Neural progenitor cell (in vitro differentiated cells): ENCODE data around the gene SEMA4A. TPM values are rescaled to one million over a fixed set of nuclear protein-coding genes. Genes with fewer than 3 reads are reported as not detected.
A peak's percentile ranks its signal among the peaks of the same experiment; 100 is the strongest.

Experiments used
- DNase-seq: peaks from one replicate; pipeline ENCODE4 v3.0.0-alpha.2; 2016; ENCODE audit warnings: low spot score
- H2AFZ ChIP-seq: fragments of 200-600 bp; sonication (generic); replicated peaks from 2 replicates; pipeline ENCODE4 v1.6.1; 2016; ENCODE audit warnings: antibody characterized with exemption
- H3F3A ChIP-seq: fragments of 200-600 bp; sonication (generic); 2 replicates; pipeline ENCODE4 v1.6.1; 2016; ENCODE audit warnings: antibody characterized with exemption, low read depth
- H3K27ac ChIP-seq: fragments of 200-600 bp; sonication (generic); 2 replicates; pipeline ENCODE4 v1.5.1; 2016; ENCODE audit warnings: mild to moderate bottlenecking
- H3K27me3 ChIP-seq: fragments of 200-600 bp; sonication (generic); 2 replicates; pipeline ENCODE4 v1.6.1; 2016; ENCODE audit warnings: mild to moderate bottlenecking, moderate library complexity
- H3K36me3 ChIP-seq: fragments of 200-600 bp; sonication (generic); 2 replicates; pipeline ENCODE4 v1.5.1; 2016
- H3K4me1 ChIP-seq: fragments of 200-600 bp; sonication (generic); 2 replicates; pipeline ENCODE4 v1.6.1; 2016; ENCODE audit warnings: mixed run types
- H3K4me2 ChIP-seq: fragments of 200-600 bp; sonication (generic); 2 replicates; pipeline ENCODE4 v1.6.1; 2016
- H3K4me3 ChIP-seq: fragments of 200-600 bp; sonication (generic); 2 replicates; pipeline ENCODE4 v1.5.1; 2016
- H3K79me2 ChIP-seq: fragments of 200-600 bp; sonication (generic); 2 replicates; pipeline ENCODE4 v1.6.1; 2016; ENCODE audit warnings: low read depth
- H3K9ac ChIP-seq: fragments of 200-600 bp; sonication (generic); 2 replicates; pipeline ENCODE4 v1.6.1; 2016
- H3K9me3 ChIP-seq: fragments of 200-600 bp; sonication (generic); 2 replicates; pipeline ENCODE4 v1.5.1; 2016; ENCODE audit warnings: low read depth
- H4K20me1 ChIP-seq: fragments of 200-600 bp; sonication (generic); 2 replicates; pipeline ENCODE4 v1.6.1; 2016; ENCODE audit warnings: low read depth
- H3K27ac Mint-ChIP-seq: 3 replicates; pipeline ENCODE4 v1.8.0; 2021; ENCODE audit warnings: mixed read lengths
- H3K27me3 Mint-ChIP-seq: 2 replicates; pipeline ENCODE4 v1.8.0; 2022; ENCODE audit warnings: low read depth, mild to moderate bottlenecking, inconsistent platforms, moderate library complexity, mixed read lengths; ENCODE audit not compliant: insufficient read depth
- H3K36me3 Mint-ChIP-seq: 3 replicates; pipeline ENCODE4 v1.8.0; 2021; ENCODE audit warnings: mixed read lengths
- H3K4me1 Mint-ChIP-seq: 3 replicates; pipeline ENCODE4 v1.8.0; 2021; ENCODE audit warnings: mixed read lengths
- H3K4me3 Mint-ChIP-seq: 3 replicates; pipeline ENCODE4 v1.8.0; 2021; ENCODE audit warnings: mild to moderate bottlenecking, moderate library complexity, mixed read lengths
- H3K9me3 Mint-ChIP-seq: 3 replicates; pipeline ENCODE4 v1.8.0; 2020; ENCODE audit warnings: mixed read lengths
- EZH2 ChIP-seq: fragments of 200-600 bp; sonication (generic); IDR thresholded peaks from 2 replicates; pipeline ENCODE4 v1.6.1; 2017; ENCODE audit warnings: antibody characterized with exemption, mild to moderate bottlenecking, moderate library complexity
- EZH2phosphoT487 ChIP-seq: fragments of 200-600 bp; sonication (generic); IDR thresholded peaks from 2 replicates; pipeline ENCODE4 v1.6.1; 2017; ENCODE audit warnings: antibody characterized with exemption
- total RNA-seq: library from RNA; depleted of rRNA; stranded (reverse); fragments of >200 nt; gene quantifications from 2 replicates; pipeline ENCODE4 v1.2.3, GENCODE V29; 2015; ENCODE audit warnings: low replicate concordance
- TF ChIP-seq, protein P1 (sequence below): fragments of 200-600 bp; sonication (generic); IDR thresholded peaks from 2 replicates; pipeline ENCODE4 v1.5.1; 2017; ENCODE audit warnings: antibody characterized with exemption, mild to moderate bottlenecking

SEMA4A gene
- total RNA-seq, 1 donor from 2014 or later, result 0.69 TPM

DNA sequence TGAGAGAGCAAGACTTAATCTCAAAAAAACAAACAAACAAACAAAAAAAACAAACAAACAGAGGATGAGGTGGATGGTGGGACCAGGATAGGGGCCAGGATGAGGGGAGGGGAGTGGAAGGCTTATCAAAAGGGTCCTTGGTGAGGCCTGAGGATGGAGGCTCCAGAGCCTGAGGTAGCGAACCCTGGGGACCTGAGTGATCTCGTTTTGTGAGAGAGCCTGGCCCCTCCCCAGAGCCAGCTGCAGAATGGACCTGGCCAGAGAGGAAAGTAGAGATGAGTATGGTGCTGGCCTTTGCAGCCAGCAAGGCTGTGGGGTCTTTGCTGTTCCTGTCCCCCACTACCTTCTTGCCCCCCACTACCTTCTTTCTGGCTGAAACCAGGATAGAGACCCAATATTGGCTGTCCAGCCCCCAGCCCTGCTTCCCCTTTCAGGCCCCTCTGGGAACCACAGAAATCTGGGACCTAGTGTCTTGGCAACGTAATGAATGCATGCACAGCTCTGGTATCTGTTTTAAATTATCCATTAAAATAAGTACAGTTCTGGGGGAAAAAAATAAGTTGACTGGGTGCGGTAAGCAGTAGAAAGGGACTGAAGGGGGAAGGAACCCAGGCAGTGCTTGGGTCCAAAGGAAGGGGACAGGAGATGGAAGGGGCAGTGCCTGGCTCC lies 40.0 kb upstream of the SEMA4A start:
- Histone ChIP-seq H3K27ac (no peak overlapping the region), H2AFZ (no peak overlapping the region), H3K9ac (no peak overlapping the region), H3K79me2 (peaks cover 15% of the 10 kb centered on the region), H3K4me1 (peaks cover 14% of the 10 kb centered on the region), H3K36me3 (no peaks in the 10 kb centered on the region), H3K4me2 (no peak overlapping the region), H4K20me1 (peaks cover 100% of the 10 kb centered on the region), H3F3A (peaks cover 17% of the 10 kb centered on the region), H3K27me3 (peaks cover 19% of the 10 kb centered on the region), H3K4me3 (no peak overlapping the region), H3K9me3 (no peaks in the 10 kb centered on the region)
- peak; percentile 26 for DNase-seq
- H3K4me3 Mint-ChIP-seq, result peak overlapping the region; percentile 87
- H3K9me3 Mint-ChIP-seq, result no peaks in the 10 kb centered on the region
- peaks cover 45% of the 10 kb centered on the region for H3K4me1 Mint-ChIP-seq
- H3K36me3 Mint-ChIP-seq, result peaks cover 18% of the 10 kb centered on the region
- H3K27me3 Mint-ChIP-seq, result peaks cover 16% of the 10 kb centered on the region
- peak overlapping the region; percentile 89 for H3K27ac Mint-ChIP-seq
- no peak for TF ChIP-seq EZH2

DNA sequence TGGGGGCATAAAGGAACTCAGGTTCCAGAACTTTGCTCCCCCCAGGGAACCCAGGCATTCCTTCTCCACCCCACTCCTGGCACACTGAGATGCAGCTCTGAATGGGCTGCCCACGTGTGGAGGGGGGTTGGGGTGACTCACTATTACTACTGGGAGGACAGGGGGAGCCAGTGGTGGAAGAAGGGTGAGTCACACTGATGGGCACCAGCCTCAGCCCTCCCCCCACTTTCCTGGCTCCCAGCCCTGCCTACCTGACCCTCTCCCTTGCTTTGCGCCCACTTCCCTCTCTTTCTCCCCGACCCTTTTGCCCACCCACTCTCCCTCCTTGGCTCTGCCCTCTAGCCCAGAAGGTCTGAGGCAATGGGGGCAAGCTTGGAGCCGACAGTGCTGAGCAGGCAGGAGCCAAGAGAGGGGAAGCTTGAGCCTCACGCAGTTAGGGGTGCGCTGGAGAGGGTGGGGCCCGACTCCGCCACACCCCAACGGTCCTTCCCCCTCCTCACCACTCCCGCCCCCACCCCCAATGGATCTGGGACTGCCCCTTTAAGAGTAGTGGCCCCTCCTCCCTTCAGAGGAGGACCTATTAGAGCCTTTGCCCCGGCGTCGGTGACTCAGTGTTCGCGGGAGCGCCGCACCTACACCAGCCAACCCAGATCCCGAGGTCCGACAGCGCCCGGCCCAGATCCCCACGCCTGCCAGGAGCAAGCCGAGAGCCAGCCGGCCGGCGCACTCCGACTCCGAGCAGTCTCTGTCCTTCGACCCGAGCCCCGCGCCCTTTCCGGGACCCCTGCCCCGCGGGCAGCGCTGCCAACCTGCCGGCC lies 39.1 kb upstream of the SEMA4A start, which contains the start of gene LMNA:
Gene LMNA (plus strand): TSS at position 611 of the 818 bp plus-strand sequence. CDS start 208 bp downstream, outside the sequence.
- H3K4me2 ChIP-seq, result peak within 1 kb of the TSS; percentile 92

DNA sequence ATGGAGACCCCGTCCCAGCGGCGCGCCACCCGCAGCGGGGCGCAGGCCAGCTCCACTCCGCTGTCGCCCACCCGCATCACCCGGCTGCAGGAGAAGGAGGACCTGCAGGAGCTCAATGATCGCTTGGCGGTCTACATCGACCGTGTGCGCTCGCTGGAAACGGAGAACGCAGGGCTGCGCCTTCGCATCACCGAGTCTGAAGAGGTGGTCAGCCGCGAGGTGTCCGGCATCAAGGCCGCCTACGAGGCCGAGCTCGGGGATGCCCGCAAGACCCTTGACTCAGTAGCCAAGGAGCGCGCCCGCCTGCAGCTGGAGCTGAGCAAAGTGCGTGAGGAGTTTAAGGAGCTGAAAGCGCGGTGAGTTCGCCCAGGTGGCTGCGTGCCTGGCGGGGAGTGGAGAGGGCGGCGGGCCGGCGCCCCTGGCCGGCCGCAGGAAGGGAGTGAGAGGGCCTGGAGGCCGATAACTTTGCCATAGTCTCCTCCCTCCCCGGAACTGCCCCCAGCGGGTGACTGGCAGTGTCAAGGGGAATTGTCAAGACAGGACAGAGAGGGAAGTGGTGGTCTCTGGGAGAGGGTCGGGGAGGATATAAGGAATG lies 38.4 kb upstream of the SEMA4A start:
- Mint-ChIP-seq H3K4me3 (peak overlapping the region; percentile 87), H3K4me1 (peaks cover 44% of the 10 kb centered on the region), H3K9me3 (no peaks in the 10 kb centered on the region), H3K27me3 (peaks cover 12% of the 10 kb centered on the region), H3K36me3 (peaks cover 16% of the 10 kb centered on the region), H3K27ac (no peak overlapping the region)
- Histone ChIP-seq H3F3A (peaks cover 17% of the 10 kb centered on the region), H3K27me3 (peaks cover 19% of the 10 kb centered on the region), H3K9me3 (no peaks in the 10 kb centered on the region), H3K4me1 (peaks cover 14% of the 10 kb centered on the region), H3K4me2 (peak overlapping the region; percentile 92), H3K9ac (no peak overlapping the region), H2AFZ (no peak overlapping the region), H3K4me3 (peak overlapping the region; percentile 59), H3K79me2 (peaks cover 15% of the 10 kb centered on the region), H3K36me3 (no peaks in the 10 kb centered on the region), H3K27ac (no peak overlapping the region), H4K20me1 (peaks cover 100% of the 10 kb centered on the region)
- TF ChIP-seq, protein P1, sequence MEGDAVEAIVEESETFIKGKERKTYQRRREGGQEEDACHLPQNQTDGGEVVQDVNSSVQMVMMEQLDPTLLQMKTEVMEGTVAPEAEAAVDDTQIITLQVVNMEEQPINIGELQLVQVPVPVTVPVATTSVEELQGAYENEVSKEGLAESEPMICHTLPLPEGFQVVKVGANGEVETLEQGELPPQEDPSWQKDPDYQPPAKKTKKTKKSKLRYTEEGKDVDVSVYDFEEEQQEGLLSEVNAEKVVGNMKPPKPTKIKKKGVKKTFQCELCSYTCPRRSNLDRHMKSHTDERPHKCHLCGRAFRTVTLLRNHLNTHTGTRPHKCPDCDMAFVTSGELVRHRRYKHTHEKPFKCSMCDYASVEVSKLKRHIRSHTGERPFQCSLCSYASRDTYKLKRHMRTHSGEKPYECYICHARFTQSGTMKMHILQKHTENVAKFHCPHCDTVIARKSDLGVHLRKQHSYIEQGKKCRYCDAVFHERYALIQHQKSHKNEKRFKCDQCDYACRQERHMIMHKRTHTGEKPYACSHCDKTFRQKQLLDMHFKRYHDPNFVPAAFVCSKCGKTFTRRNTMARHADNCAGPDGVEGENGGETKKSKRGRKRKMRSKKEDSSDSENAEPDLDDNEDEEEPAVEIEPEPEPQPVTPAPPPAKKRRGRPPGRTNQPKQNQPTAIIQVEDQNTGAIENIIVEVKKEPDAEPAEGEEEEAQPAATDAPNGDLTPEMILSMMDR, result no peak
- TF ChIP-seq EZH2, result peak; percentile 57
- TF ChIP-seq EZH2phosphoT487, result peak; percentile 25
- peak; percentile 55 for DNase-seq

More for the DNA sequence above, 39.1 kb upstream of the SEMA4A start, which contains the start of gene LMNA:
- H3K27ac Mint-ChIP-seq, result peak within 1 kb of the TSS; percentile 57
- peak within 1 kb of the TSS; percentile 87 for H3K4me3 Mint-ChIP-seq
- TF ChIP-seq EZH2 (no peak), EZH2phosphoT487 (no peak)
- TF ChIP-seq, protein P1, result no peak
- no peaks in the 10 kb centered on the region for H3K36me3 ChIP-seq
- H3K27ac ChIP-seq, result no peak within 1 kb of the TSS
- no peak within 1 kb of the TSS for H2AFZ ChIP-seq
- peak within 1 kb of the TSS; percentile 59 for H3K4me3 ChIP-seq
- H4K20me1 ChIP-seq, result peaks cover 100% of the 10 kb centered on the region
- H3K9me3 ChIP-seq, result no peaks in the 10 kb centered on the region
- no peak within 1 kb of the TSS for H3K9ac ChIP-seq
- peaks cover 17% of the 10 kb centered on the region for H3F3A ChIP-seq
- H3K79me2 ChIP-seq, result peaks cover 12% of the 10 kb centered on the region
- no peaks in the 10 kb centered on the region for H3K9me3 Mint-ChIP-seq
- peak; percentile 80 for DNase-seq
- peaks cover 14% of the 10 kb centered on the region for H3K4me1 ChIP-seq
- H3K27me3 Mint-ChIP-seq, result peaks cover 14% of the 10 kb centered on the region
- peaks cover 45% of the 10 kb centered on the region for H3K4me1 Mint-ChIP-seq
- peaks cover 19% of the 10 kb centered on the region for H3K27me3 ChIP-seq
- H3K36me3 Mint-ChIP-seq, result peaks cover 18% of the 10 kb centered on the region
